KMS-11 (cell line): Measurements from ENCODE around the gene CFAP65.

Experiments used
- H2AFZ ChIP-seq: fragments of 200-600 bp; sonication (generic); 2 replicates; pipeline ENCODE4 v1.6.1; 2016; ENCODE audit warnings: antibody characterized with exemption, mixed run types, low read depth
- H3K27ac ChIP-seq: fragments of 200-600 bp; sonication (generic); 2 replicates; pipeline ENCODE4 v1.6.1; 2016; ENCODE audit warnings: mild to moderate bottlenecking, mixed run types
- H3K27me3 ChIP-seq: fragments of 200-600 bp; sonication (generic); 2 replicates; pipeline ENCODE4 v1.6.1; 2017; ENCODE audit warnings: mild to moderate bottlenecking, low read depth, mixed run types, moderate library complexity; ENCODE audit not compliant: insufficient read depth
- H3K36me3 ChIP-seq: fragments of 200-600 bp; sonication (generic); 2 replicates; pipeline ENCODE4 v1.6.1; 2017; ENCODE audit warnings: mild to moderate bottlenecking, mixed run types; ENCODE audit not compliant: insufficient read depth
- H3K4me1 ChIP-seq: fragments of 200-600 bp; sonication (generic); 2 replicates; pipeline ENCODE4 v1.6.1; 2016; ENCODE audit warnings: mild to moderate bottlenecking, low read depth, mixed run types; ENCODE audit not compliant: poor library complexity, severe bottlenecking
- H3K4me2 ChIP-seq: fragments of 200-600 bp; sonication (generic); 2 replicates; pipeline ENCODE4 v1.7.0; 2016; ENCODE audit warnings: mild to moderate bottlenecking, mixed run types
- H3K4me3 ChIP-seq: fragments of 200-600 bp; sonication (generic); IDR thresholded peaks from 2 replicates; pipeline ENCODE4 v1.6.1; 2017; ENCODE audit warnings: low read depth, low read length, mixed read lengths; ENCODE audit not compliant: insufficient read depth
- H3K79me2 ChIP-seq: fragments of 200-600 bp; sonication (generic); 2 replicates; pipeline ENCODE4 v1.6.1; 2016; ENCODE audit warnings: low read depth, mixed run types; ENCODE audit not compliant: insufficient read depth
- H3K9ac ChIP-seq: fragments of 200-600 bp; sonication (generic); 2 replicates; pipeline ENCODE4 v1.6.1; 2016; ENCODE audit warnings: mild to moderate bottlenecking, mixed run types
- H4K20me1 ChIP-seq: fragments of 200-600 bp; sonication (generic); 2 replicates; pipeline ENCODE4 v1.6.1; 2016; ENCODE audit warnings: mild to moderate bottlenecking, mixed run types; ENCODE audit not compliant: insufficient read depth
- TF ChIP-seq, protein P1 (sequence below): fragments of 200-600 bp; sonication (generic); conservative IDR thresholded peaks from 2 replicates; pipeline ENCODE4 v1.6.1; 2017; ENCODE audit warnings: low read depth, mild to moderate bottlenecking, antibody characterized with exemption, low read length, moderate library complexity, mixed read lengths

The CFAP65 gene

GRCh38 chr2:219018286-219018685 is 23.0 kb downstream of the CFAP65 start:
- TF ChIP-seq, protein P1, sequence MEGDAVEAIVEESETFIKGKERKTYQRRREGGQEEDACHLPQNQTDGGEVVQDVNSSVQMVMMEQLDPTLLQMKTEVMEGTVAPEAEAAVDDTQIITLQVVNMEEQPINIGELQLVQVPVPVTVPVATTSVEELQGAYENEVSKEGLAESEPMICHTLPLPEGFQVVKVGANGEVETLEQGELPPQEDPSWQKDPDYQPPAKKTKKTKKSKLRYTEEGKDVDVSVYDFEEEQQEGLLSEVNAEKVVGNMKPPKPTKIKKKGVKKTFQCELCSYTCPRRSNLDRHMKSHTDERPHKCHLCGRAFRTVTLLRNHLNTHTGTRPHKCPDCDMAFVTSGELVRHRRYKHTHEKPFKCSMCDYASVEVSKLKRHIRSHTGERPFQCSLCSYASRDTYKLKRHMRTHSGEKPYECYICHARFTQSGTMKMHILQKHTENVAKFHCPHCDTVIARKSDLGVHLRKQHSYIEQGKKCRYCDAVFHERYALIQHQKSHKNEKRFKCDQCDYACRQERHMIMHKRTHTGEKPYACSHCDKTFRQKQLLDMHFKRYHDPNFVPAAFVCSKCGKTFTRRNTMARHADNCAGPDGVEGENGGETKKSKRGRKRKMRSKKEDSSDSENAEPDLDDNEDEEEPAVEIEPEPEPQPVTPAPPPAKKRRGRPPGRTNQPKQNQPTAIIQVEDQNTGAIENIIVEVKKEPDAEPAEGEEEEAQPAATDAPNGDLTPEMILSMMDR: no peak
- Histone ChIP-seq H3K79me2 (no peaks in the 10 kb centered on the region), H3K36me3 (no peaks in the 10 kb centered on the region), H3K9ac (no peak overlapping the region), H3K4me1 (no peaks in the 10 kb centered on the region), H2AFZ (no peak overlapping the region), H3K4me2 (no peak overlapping the region), H3K27me3 (peaks cover 29% of the 10 kb centered on the region; the same call in 1 of the 2 replicates), H3K27ac (no peak overlapping the region), H4K20me1 (no peaks in the 10 kb centered on the region), H3K4me3 (no peak overlapping the region)

- H4K20me1 ChIP-seq: no peaks in the 10 kb centered on the region
- peaks cover 29% of the 10 kb centered on the region; the same call in 1 of the 2 replicates for H3K27me3 ChIP-seq
- TF ChIP-seq, protein P1: no peak
Observed at GRCh38 chr2:219017201-219017931, 23.9 kb downstream of the CFAP65 start.

GRCh38 chr2:219016721-219017120 is 24.6 kb downstream of the CFAP65 start:
- Histone ChIP-seq H3K4me2 (no peak overlapping the region), H3K27ac (no peak overlapping the region), H3K9ac (no peak overlapping the region), H3K79me2 (no peaks in the 10 kb centered on the region), H3K4me1 (no peaks in the 10 kb centered on the region), H3K27me3 (peaks cover 29% of the 10 kb centered on the region; the same call in 1 of the 2 replicates), H4K20me1 (no peaks in the 10 kb centered on the region), H3K36me3 (no peaks in the 10 kb centered on the region), H3K4me3 (no peak overlapping the region), H2AFZ (no peak overlapping the region)
- TF ChIP-seq, protein P1: no peak

More at GRCh38 chr2:219017201-219017931, 23.9 kb downstream of the CFAP65 start:
- no peak overlapping the region for H3K9ac ChIP-seq
- no peaks in the 10 kb centered on the region for H3K36me3 ChIP-seq
- no peak overlapping the region for H3K4me2 ChIP-seq
- no peaks in the 10 kb centered on the region for H3K4me1 ChIP-seq
- no peaks in the 10 kb centered on the region for H3K79me2 ChIP-seq
- H3K27ac ChIP-seq: no peak overlapping the region
- no peak overlapping the region for H3K4me3 ChIP-seq
- no peak overlapping the region for H2AFZ ChIP-seq

DNA sequence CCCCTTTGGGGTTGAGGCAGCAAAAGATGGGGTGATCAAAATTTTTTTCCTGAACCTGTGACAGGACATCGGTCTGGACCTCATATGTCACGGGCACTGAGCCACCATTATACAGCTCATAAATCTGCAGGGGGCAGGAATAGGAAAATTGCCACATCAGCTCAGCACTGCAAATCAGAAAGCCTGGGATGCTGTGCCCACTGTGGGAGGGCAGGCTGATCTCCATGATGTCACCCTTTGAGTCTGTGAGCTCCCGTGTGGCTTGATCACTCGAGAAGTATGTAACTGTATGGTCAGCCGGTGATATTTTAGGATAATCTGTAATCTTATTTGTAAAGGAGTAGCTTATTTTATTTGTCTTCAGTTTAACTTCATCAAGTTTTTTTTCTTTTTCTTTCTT is 30.4 kb downstream of the CFAP65 start:
- TF ChIP-seq, protein P1: no peak

More for the DNA sequence above, 30.4 kb downstream of the CFAP65 start:
- H3K36me3 ChIP-seq: no peaks in the 10 kb centered on the region
- no peaks in the 10 kb centered on the region for H4K20me1 ChIP-seq
- no peaks in the 10 kb centered on the region for H3K79me2 ChIP-seq
- no peaks in the 10 kb centered on the region for H3K4me1 ChIP-seq
- no peak overlapping the region for H3K27ac ChIP-seq
- H3K4me3 ChIP-seq: no peak overlapping the region
- H3K27me3 ChIP-seq: peaks cover 21% of the 10 kb centered on the region; the same call in 1 of the 2 replicates
- H3K4me2 ChIP-seq: no peak overlapping the region
- H3K9ac ChIP-seq: no peak overlapping the region
- no peak overlapping the region for H2AFZ ChIP-seq
